ENCODE measurements around the gene EME1. TPM values are rescaled to one million over a fixed set of nuclear protein-coding genes. Genes with fewer than 3 reads are reported as not detected.

Gene EME1
- total and polyA plus RNA-seq, 2 of the 13 experiments (the other 11 are each of a cell fraction or from before 2014, with no cell fraction given), result 20.7 to 24.6 TPM

GRCh38 chr17:50345432-50346312 is 27.4 kb upstream of the EME1 start, which contains the start of gene XYLT2 (continued):
- TF ChIP-seq FOXK1 (CRISPR knock-in tag; IDR thresholded peaks at IDR 0.05; ENCODE audit: borderline replicate concordance, low read depth) (no peak), GATAD2A (CRISPR knock-in tag; IDR thresholded peaks at IDR 0.05) (peak; percentile 48; the same call in 1 of the 2 replicates), MIER2 (CRISPR knock-in tag; IDR thresholded peaks at IDR 0.05) (no peak), ZSCAN29 (CRISPR knock-in tag; conservative IDR thresholded peaks at IDR 0.05) (no peak), ZMYM3 (CRISPR knock-in tag; IDR thresholded peaks at IDR 0.05) (peak; percentile 17; the same call in 1 of the 2 replicates), TOE1 (CRISPR knock-in tag; IDR thresholded peaks at IDR 0.05) (no peak), CCAR2 (optimal IDR thresholded peaks at IDR 0.05; ENCODE audit: low read depth, low read length) (no peak), CBFB (CRISPR knock-in tag; IDR thresholded peaks at IDR 0.05) (no peak; the same call in 1 of the 2 replicates), ZNF337 (CRISPR knock-in tag; IDR thresholded peaks at IDR 0.05; ENCODE audit: borderline replicate concordance, low read depth) (no peak), CSRNP2 (CRISPR knock-in tag; conservative IDR thresholded peaks at IDR 0.05; ENCODE audit: low read depth) (no peak), BRF2 (CRISPR knock-in tag; IDR thresholded peaks at IDR 0.05) (peak; percentile 66; the same call in 1 of the 2 replicates), ZNF564 (CRISPR knock-in tag; IDR thresholded peaks at IDR 0.05) (peak; percentile 43), ZBTB1 (CRISPR knock-in tag; IDR thresholded peaks at IDR 0.05; ENCODE audit: borderline replicate concordance) (no peak), ZNF317 (CRISPR knock-in tag; IDR thresholded peaks at IDR 0.05) (no peak), ISL2 (CRISPR knock-in tag; IDR thresholded peaks at IDR 0.05) (peak; percentile 76), TMF1 (CRISPR knock-in tag; IDR thresholded peaks at IDR 0.05; ENCODE audit: low read depth) (no peak)
- TF ChIP-seq, protein P1, sequence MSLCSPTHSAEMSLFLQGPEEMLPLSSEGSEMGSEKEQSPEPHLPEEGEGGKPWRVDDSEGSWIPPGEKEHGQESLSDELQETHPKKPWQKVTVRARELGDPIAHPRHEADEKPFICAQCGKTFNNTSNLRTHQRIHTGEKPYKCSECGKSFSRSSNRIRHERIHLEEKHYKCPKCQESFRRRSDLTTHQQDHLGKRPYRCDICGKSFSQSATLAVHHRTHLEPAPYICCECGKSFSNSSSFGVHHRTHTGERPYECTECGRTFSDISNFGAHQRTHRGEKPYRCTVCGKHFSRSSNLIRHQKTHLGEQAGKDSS (CRISPR knock-in tag; IDR thresholded peaks at IDR 0.05; ENCODE audit: borderline replicate concordance, low read depth), result peak; percentile 69; the same call in 1 of the 2 replicates
- TF ChIP-seq, protein P2, sequence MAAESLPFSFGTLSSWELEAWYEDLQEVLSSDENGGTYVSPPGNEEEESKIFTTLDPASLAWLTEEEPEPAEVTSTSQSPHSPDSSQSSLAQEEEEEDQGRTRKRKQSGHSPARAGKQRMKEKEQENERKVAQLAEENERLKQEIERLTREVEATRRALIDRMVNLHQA (CRISPR knock-in tag; IDR thresholded peaks at IDR 0.05), result no peak
- TF ChIP-seq, protein P3, sequence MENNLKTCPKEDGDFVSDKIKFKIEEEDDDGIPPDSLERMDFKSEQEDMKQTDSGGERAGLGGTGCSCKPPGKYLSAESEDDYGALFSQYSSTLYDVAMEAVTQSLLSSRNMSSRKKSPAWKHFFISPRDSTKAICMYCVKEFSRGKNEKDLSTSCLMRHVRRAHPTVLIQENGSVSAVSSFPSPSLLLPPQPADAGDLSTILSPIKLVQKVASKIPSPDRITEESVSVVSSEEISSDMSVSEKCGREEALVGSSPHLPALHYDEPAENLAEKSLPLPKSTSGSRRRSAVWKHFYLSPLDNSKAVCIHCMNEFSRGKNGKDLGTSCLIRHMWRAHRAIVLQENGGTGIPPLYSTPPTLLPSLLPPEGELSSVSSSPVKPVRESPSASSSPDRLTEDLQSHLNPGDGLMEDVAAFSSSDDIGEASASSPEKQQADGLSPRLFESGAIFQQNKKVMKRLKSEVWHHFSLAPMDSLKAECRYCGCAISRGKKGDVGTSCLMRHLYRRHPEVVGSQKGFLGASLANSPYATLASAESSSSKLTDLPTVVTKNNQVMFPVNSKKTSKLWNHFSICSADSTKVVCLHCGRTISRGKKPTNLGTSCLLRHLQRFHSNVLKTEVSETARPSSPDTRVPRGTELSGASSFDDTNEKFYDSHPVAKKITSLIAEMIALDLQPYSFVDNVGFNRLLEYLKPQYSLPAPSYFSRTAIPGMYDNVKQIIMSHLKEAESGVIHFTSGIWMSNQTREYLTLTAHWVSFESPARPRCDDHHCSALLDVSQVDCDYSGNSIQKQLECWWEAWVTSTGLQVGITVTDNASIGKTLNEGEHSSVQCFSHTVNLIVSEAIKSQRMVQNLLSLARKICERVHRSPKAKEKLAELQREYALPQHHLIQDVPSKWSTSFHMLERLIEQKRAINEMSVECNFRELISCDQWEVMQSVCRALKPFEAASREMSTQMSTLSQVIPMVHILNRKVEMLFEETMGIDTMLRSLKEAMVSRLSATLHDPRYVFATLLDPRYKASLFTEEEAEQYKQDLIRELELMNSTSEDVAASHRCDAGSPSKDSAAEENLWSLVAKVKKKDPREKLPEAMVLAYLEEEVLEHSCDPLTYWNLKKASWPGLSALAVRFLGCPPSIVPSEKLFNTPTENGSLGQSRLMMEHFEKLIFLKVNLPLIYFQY (CRISPR knock-in tag; IDR thresholded peaks at IDR 0.05; ENCODE audit: borderline replicate concordance), result peak; percentile 60; the same call in 1 of the 2 replicates
- TF ChIP-seq, protein P4, sequence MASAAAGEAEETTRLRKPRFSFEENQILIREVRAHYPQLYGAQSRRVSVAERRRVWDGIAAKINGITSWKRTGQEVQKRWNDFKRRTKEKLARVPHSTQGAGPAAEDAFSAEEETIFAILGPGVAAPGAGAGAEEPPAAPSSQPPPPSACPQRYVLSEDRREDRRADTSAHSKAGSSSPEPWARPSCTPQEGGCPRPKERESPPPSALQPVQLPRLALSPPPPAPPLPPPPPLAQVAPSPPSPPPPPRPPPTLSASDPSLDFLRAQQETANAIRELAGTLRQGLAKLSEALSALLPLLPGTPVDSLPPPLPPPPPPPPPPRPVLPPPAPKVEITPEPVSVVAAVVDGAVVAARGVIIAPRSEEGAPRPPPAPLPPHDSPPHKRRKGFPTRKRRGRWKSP (CRISPR knock-in tag; IDR thresholded peaks at IDR 0.05), result no peak; the same call in 1 of the 2 replicates
